NK-92 (cell line): Measurements from ENCODE around the gene GRID2.

Source experiments
- DNase-seq: peaks from one replicate; lab custom pipeline; 2025; ENCODE audit not compliant: unreplicated experiment; lab: John Stamatoyannopoulos, UW

The GRID2 gene

GRCh38 chr4:93730251-93730650 lies 1426.5 kb downstream of the GRID2 start:
- no peak for DNase-seq

DNA sequence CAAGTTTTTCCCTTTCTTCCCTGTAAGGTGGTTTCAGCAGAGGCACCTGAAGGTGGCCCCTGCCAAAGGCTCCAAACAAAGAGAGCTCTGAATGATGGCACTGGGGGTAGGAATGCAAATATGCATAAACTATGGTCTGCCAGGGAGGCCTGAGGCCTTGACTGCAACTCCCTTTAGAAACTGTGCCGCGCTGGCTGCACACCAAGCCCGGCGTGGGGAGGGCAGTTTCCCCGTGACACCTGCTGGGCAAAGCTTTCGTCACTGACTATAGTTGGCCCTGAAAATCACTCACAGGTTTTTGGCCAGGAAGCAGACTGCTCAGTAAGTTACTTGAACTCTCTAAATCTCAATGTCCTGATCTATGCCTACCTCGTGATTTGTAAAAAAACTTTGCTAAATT lies 1427.0 kb downstream of the GRID2 start:
- no peak for DNase-seq

DNA sequence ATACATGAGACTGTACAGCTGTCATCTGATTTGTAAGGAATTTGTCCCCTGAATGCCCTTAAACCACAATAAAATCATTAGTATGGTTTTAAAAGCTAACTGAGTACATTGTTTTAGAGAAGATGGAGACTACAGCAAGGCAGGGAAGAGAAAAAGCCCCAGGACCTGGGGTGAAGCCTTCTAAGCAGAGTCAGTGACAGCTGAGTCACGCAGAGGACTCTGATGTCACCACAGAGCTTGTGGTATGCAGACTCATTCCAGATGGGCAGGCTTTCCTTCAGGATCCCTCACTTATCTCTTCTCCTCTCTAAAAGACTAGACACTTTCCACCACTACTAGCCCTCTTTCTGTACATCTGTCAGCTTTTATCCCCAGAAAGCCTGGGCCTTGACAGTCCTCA lies 1427.7 kb downstream of the GRID2 start:
- no peak for DNase-seq

DNA sequence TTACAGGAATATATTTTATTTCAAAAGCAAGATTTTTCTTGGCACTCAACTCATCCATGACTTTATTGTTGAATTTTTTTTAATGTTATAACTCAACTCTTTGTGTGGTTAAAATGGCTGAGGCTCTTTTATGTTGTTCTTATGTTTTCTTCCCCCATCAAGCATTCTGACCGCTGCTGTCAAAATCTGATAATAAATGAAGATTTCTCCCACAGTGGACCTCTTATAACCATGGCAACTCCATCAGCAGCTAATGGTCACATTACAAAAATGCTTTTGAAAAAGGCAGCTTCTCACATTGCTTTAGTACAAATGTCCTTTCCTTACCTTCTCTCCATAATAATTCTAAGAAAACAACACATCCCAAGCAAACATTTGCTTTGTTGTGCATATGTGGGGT lies 1428.7 kb downstream of the GRID2 start:
- no peak for DNase-seq

DNA sequence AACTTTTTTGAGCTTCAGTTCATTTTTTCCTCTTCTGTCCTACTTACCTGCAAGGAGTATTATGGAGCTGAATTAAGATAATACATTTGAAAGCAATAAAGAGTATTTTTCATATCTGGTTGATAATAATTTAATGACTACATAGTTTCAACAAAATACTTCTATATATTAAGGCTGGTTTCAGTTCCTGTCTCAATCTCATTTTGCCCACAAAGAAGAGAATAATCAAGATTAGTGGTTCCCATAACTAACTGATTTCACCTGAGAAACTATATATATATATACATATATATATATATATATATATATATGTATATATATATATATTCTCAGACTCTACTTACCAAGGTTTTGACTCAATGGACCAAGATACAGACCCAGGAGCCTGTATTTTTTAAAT lies 1437.1 kb downstream of the GRID2 start:
- DNase-seq = no peak

DNA sequence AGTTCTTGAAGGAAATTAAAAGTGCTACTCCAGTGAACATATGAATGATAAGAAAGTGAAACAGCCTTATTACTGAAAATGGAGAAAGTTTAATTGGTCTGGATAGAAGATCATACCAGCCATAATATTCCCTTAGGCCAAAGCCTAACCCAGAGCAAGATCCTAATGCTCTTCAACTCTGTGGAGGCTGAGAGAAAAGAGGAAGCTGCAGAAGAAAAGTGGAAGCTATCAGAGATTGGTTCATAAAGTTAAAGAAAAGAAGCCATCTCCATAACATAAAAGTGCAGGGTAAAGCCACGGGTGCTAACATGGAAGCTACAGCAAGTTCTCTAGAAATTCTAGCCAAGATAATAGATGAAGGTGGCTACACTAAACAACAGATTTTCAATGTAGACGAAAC lies 1439.3 kb downstream of the GRID2 start:
- DNase-seq = no peak

DNA sequence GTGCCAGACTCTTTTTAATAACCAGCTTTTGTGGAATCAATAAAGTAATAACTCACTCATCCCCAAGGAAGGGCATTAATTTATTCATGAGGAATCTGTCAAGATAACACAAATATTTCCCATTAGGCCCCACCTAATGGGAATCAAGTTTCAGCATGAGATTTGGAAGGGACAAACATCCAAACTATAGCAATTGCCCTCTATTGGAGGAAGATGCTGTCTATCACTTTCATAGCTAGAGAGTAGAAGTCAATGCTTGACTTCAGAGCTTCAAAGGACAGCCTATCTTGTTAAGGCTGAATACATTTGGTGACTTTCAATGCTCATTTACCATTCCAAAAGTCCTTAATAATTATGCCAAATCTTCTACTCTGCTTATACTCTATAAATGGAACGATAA lies 1439.9 kb downstream of the GRID2 start:
- no peak for DNase-seq

DNA sequence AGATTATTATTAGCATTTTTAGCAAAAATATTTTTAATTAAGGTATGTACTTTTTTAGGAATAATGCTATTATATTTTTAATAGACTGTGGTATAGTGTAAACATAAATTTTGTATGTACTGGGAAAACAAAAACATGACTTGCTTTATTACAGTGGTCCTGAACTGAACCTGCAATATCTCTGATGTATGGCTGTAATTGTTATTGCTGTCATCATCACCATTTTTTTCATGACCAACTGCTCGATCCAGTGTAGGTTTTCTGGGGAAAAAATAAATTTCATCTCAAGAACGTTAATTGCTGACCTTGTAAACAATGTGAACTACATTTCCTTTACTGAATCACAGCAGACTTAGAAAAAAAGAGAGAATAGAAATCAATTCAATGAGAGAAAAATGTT lies 1441.2 kb downstream of the GRID2 start:
- DNase-seq = no peak

- DNase-seq = no peak
Observed at GRCh38 chr4:93746031-93746430, 1442.3 kb downstream of the GRID2 start.

- no peak for DNase-seq
Observed at GRCh38 chr4:93747220-93747619, 1443.5 kb downstream of the GRID2 start.

DNA sequence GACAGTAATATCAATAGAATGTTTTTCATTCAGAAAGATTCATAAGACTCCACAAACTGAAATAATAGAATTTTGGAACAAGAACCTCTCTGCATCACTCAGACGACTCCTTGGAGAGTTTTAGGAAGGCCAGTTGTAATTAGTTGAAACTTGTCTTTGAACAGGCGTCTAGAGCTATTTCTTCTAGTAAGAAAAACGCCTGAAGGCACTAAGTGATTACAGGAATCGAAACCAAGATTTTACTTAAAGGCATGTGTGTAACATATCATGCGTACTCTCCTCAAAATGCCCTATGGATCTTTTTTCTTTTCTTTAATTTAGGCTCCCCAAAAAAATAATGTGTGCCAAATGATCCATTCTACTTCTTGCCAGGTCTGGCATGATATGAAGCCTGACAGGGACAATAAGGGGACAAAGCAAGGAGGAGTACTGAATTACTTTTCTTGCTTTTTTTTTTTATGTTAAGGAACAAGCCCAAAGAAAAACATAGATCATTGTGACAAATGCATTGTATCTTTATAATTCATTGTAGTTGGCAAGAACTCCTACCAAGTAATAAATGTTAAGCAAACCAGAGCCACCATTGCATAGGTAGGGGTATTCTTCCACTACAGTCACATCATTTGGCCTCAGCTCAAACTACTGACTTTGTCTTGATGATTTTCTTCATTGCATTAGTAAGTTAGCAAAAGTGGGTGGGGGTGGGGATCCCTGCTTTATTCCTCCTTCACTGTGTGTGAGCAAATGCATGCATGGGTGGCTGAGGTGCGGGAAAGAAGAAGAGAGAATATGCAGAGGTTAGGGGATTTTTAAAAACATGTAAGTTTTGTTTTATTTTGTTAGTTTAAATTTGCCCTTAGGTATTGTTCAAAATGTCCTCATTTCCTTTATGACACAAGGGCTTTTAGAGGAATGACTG lies 1444.9 kb downstream of the GRID2 start:
- no peak for DNase-seq

GRCh38 chr4:93749292-93749761 lies 1445.6 kb downstream of the GRID2 start:
- DNase-seq = no peak

GRCh38 chr4:93751411-93751810 lies 1447.6 kb downstream of the GRID2 start:
- no peak for DNase-seq

DNA sequence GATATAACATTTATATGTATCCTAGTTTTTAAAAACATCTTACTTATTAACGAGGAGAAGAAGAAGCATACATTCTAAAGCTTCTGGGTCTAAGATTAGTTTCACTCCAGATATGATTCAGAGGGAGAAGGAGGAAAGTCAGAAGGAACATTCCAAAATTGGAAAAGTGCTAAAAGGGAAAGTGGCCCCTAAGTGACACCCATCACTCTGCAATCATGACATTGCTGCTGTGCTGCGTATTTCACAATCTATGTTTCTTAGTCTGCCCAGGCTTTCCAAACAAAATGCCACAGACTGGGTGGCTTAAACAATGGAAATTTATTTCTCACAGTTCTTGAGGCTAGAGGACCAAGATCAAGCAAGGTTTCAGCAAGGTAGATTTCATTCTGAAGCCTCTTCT lies 1452.3 kb downstream of the GRID2 start:
- DNase-seq = no peak

DNA sequence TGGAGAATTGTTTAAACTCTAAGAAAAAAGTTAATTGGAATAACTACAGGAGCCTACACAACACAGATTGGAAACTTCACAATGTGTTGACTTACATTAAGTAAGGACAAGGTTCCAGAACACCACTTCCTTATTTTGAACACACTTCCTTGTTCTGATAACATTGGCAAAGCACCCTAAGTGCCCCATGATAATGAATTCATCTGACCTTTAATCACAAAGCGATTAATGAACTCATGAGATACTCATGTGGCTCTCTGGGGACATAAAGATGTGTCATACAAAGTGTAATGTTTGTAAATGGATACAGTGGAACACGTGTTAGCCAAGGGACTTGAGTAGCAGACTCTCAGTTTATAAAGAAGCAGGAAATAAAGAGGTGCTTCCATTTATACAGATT lies 1455.7 kb downstream of the GRID2 start:
- no peak for DNase-seq

GRCh38 chr4:93760284-93760683 lies 1456.5 kb downstream of the GRID2 start:
- DNase-seq = no peak

GRCh38 chr4:93761286-93761685 lies 1457.5 kb downstream of the GRID2 start:
- no peak for DNase-seq

GRCh38 chr4:93764639-93765246 lies 1461.0 kb downstream of the GRID2 start:
- no peak for DNase-seq

DNA sequence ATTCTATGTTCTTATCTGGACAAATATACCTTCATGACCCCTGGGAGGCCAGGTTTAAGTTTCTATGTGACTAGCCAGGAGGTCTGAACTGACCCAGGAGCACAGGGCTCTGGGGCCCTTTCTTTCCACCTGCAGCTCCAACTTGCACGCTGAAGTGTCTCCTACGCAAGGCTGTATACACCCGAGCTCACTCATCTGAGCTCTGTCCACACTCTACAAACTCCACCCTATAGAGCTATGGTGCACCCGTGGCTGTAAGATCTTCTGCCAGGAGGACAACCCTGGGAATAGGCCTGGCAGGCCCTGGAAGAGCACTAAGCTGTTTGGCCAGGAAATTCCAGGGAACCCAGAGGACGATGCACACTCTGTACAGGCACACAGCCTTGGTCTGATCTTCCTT lies 1464.2 kb downstream of the GRID2 start:
- no peak for DNase-seq

DNA sequence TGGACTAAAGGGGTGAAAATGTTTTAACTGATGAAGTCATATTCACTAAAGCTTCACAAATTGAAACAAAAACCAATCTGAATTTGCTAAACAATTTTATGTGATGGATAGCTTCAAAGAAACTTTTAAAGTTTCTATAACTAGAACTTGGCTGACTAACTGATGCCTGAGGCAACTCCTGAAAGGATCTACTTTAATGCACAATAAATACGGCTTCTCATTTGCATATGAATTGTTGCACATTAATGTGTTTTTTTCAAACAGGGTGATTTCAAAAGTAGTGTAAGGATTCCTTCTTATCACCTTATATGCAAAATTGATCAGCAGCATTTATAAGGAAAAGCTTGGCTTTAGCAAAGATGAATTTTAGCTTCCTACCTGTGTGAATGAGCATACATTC lies 1466.4 kb downstream of the GRID2 start:
- no peak for DNase-seq

- DNase-seq = no peak
Observed at GRCh38 chr4:93771640-93772411, 1468.1 kb downstream of the GRID2 start.

GRCh38 chr4:93772858-93773257 lies 1469.1 kb downstream of the GRID2 start:
- no peak for DNase-seq
